H1 (cell line): ENCODE data around the gene BRICD5. TPM values are rescaled to one million over a fixed set of nuclear protein-coding genes. Genes with fewer than 3 reads are reported as not detected.

Experiments
- CTCF ChIA-PET: fragments of 300-600 bp; sonication (Branson Sonifier 250); formaldehyde crosslinking; loops from one replicate; lab custom pipeline; 2021; ENCODE audit not compliant: partially characterized antibody; lab: Charles Lee
- POLR2A ChIA-PET: fragments of 300-600 bp; sonication (Branson Sonifier 250); formaldehyde crosslinking; loops from one replicate; lab custom pipeline; 2021; ENCODE audit warnings: inconsistent platforms; ENCODE audit not compliant: partially characterized antibody; lab: Charles Lee
- DNase-seq, 2 experiments: peaks; one replicate each; pipeline versions ENCODE4 v3.0.0 to v3.0.0-alpha.2; 2010 to 2022; ENCODE audit warnings: low spot score in 2 of 2, low read depth in 1 of 2, mixed read lengths in 1 of 2
- FAIRE-seq: peaks from 2 replicates; lab custom pipeline; 2011; peaks lifted over from hg19 to GRCh38; lab: Jason Lieb, UNC
- H2AFZ ChIP-seq: 2 replicates; pipeline ENCODE4 v1.8.1; 2012; ENCODE audit warnings: low read length, inconsistent platforms
- H2AK5ac ChIP-seq: 2 replicates; pipeline ENCODE4 v1.6.1; 2013; ENCODE audit warnings: low read depth, low read length
- H2BK120ac ChIP-seq: replicated peaks from 2 replicates; pipeline ENCODE3; 2013; ENCODE audit warnings: low read depth, low read length, inconsistent platforms
- H2BK12ac ChIP-seq: 2 replicates; pipeline ENCODE4 v1.6.1; 2013; ENCODE audit warnings: low read depth, low read length
- H2BK15ac ChIP-seq: 2 replicates; pipeline ENCODE4 v1.6.1; 2013; ENCODE audit warnings: low read length
- H2BK20ac ChIP-seq: 2 replicates; pipeline ENCODE4 v1.6.1; 2013; ENCODE audit warnings: low read length
- H2BK5ac ChIP-seq: 2 replicates; pipeline ENCODE4 v1.6.1; 2013; ENCODE audit warnings: low read depth, low read length
- H3K14ac ChIP-seq: 2 replicates; pipeline ENCODE4 v1.6.1; 2013; ENCODE audit warnings: inconsistent platforms; ENCODE audit not compliant: insufficient read length
- H3K18ac ChIP-seq: 2 replicates; pipeline ENCODE4 v1.6.1; 2013; ENCODE audit warnings: low read length; ENCODE audit errors: extremely low read depth
- H3K23ac ChIP-seq: 2 replicates; pipeline ENCODE4 v1.6.1; 2013; ENCODE audit warnings: inconsistent platforms; ENCODE audit not compliant: insufficient read length
- H3K23me2 ChIP-seq: 2 replicates; pipeline ENCODE4 v1.6.1; 2013; ENCODE audit warnings: low read depth, low read length
- H3K27ac ChIP-seq: 2 replicates; pipeline ENCODE4 v1.6.1; 2011; ENCODE audit warnings: low read depth, low read length, inconsistent platforms
- H3K27me3 ChIP-seq, 4 experiments: replicated peaks in 1 of 4; 1 replicate in 1 of 4; 2 replicates in 3 of 4; pipeline versions ENCODE4 v1.6.1 to v1.8.1; 2011 to 2013; ENCODE audit warnings: low read length in 3 of 4, mild to moderate bottlenecking in 3 of 4, inconsistent platforms in 2 of 4, mixed read lengths in 2 of 4, moderate library complexity in 1 of 4; ENCODE audit not compliant: control insufficient read depth in 3 of 4, insufficient read depth in 3 of 4; ENCODE audit errors: extremely low read depth in 1 of 4
- H3K36me3 ChIP-seq, 4 experiments: 2 replicates each; pipeline versions ENCODE4 v1.6.1 to v1.8.1; 2011 to 2013; ENCODE audit warnings: mild to moderate bottlenecking in 4 of 4, low read length in 3 of 4, moderate library complexity in 2 of 4, control low read depth in 1 of 4, inconsistent platforms in 1 of 4; ENCODE audit not compliant: insufficient read depth in 4 of 4, control insufficient read depth in 2 of 4
- H3K4ac ChIP-seq: replicated peaks from 2 replicates; pipeline ENCODE3; 2013; ENCODE audit warnings: low read length, low read depth, mixed read lengths, inconsistent platforms; ENCODE audit not compliant: insufficient read length
- H3K4me1 ChIP-seq, 4 experiments: replicated peaks in 1 of 4; 1 replicate in 1 of 4; 2 replicates in 3 of 4; pipeline versions ENCODE4 v1.6.1 to v1.8.1; 2011 to 2013; ENCODE audit warnings: low read length in 3 of 4, inconsistent platforms in 2 of 4, mixed read lengths in 1 of 4; ENCODE audit not compliant: insufficient read depth in 4 of 4, control insufficient read depth in 3 of 4
- H3K4me2 ChIP-seq, 2 experiments: 2 replicates each; pipeline versions ENCODE4 v1.6.1 to v1.8.1; 2011 to 2013; ENCODE audit warnings: low read depth in 2 of 2, low read length in 2 of 2, control low read depth in 1 of 2, inconsistent platforms in 1 of 2, mild to moderate bottlenecking in 1 of 2; ENCODE audit not compliant: insufficient read depth in 1 of 2
- H3K4me3 ChIP-seq, 4 experiments: fragments of 200-600, 300-600 bp in 1 of 4; sonication (generic), shearing (Covaris generic), sonication (Bioruptor Twin) in 1 of 4; 2 replicates each; pipeline versions ENCODE4 v1.5.1 to v1.8.1; 2011 to 2016; ENCODE audit warnings: low read length in 4 of 4, low read depth in 3 of 4, control low read depth in 2 of 4, inconsistent platforms in 2 of 4, mild to moderate bottlenecking in 2 of 4, mixed read lengths in 1 of 4, moderate library complexity in 1 of 4; ENCODE audit not compliant: insufficient read depth in 2 of 4; ENCODE audit errors: extremely low read depth in 1 of 4
- H3K56ac ChIP-seq: replicated peaks from 2 replicates; pipeline ENCODE3; 2013; ENCODE audit warnings: low read depth, mild to moderate bottlenecking, mixed read lengths, low read length, inconsistent platforms; ENCODE audit not compliant: insufficient read length
- H3K79me1 ChIP-seq: 2 replicates; pipeline ENCODE4 v1.6.1; 2013; ENCODE audit warnings: low read depth, low read length, control low read depth
- H3K79me2 ChIP-seq, 2 experiments: 2 replicates each; pipeline versions ENCODE4 v1.6.1 to v1.8.1; 2012 to 2013; ENCODE audit warnings: low read length in 2 of 2, mild to moderate bottlenecking in 2 of 2, inconsistent platforms in 1 of 2; ENCODE audit not compliant: insufficient read depth in 2 of 2, control insufficient read depth in 1 of 2
- H3K9ac ChIP-seq, 4 experiments: replicated peaks in 1 of 4; 1 replicate in 1 of 4; 2 replicates in 3 of 4; pipeline versions ENCODE4 v1.6.1 to v1.8.1; 2011 to 2013; ENCODE audit warnings: low read depth in 3 of 4, low read length in 3 of 4, control low read depth in 2 of 4, mild to moderate bottlenecking in 2 of 4, moderate library complexity in 2 of 4, inconsistent platforms in 1 of 4; ENCODE audit errors: extremely low read depth in 1 of 4
- H3K9me3 ChIP-seq, 2 experiments: 2 replicates each; pipeline versions ENCODE4 v1.6.1 to v1.8.1; 2012 to 2013; ENCODE audit warnings: mild to moderate bottlenecking in 2 of 2, moderate library complexity in 2 of 2, control low read depth in 1 of 2, inconsistent platforms in 1 of 2, low read depth in 1 of 2, low read length in 1 of 2, mixed read lengths in 1 of 2; ENCODE audit not compliant: insufficient read depth in 2 of 2
- H4K20me1 ChIP-seq, 2 experiments: replicated peaks in 1 of 2; 2 replicates each; pipeline versions ENCODE3 to v1.8.1; 2011 to 2013; ENCODE audit warnings: inconsistent platforms in 2 of 2, low read length in 2 of 2, mild to moderate bottlenecking in 1 of 2; ENCODE audit not compliant: insufficient read depth in 2 of 2, control insufficient read depth in 1 of 2
- H4K5ac ChIP-seq: 2 replicates; pipeline ENCODE4 v1.6.1; 2013; ENCODE audit warnings: low read length, low read depth, mixed read lengths, inconsistent platforms; ENCODE audit not compliant: insufficient read length
- H4K8ac ChIP-seq: 2 replicates; pipeline ENCODE4 v1.8.0; 2013; ENCODE audit warnings: mild to moderate bottlenecking, moderate library complexity, low read length, inconsistent platforms; ENCODE audit not compliant: insufficient read depth; ENCODE audit errors: extremely low read depth
- H4K91ac ChIP-seq: replicated peaks from 2 replicates; pipeline ENCODE3; 2013; ENCODE audit warnings: low read length, mixed read lengths, inconsistent platforms; ENCODE audit not compliant: insufficient read length
- HDAC6 ChIP-seq: IDR thresholded peaks from one replicate; pipeline ENCODE4 v1.7.1; 2012; ENCODE audit warnings: low read depth, mild to moderate bottlenecking, inconsistent platforms, low read length, moderate library complexity
- NRF1 ChIP-seq: IDR thresholded peaks from 2 replicates; pipeline ENCODE4 v1.6.1; 2011; ENCODE audit warnings: mild to moderate bottlenecking, low read depth, low read length, improper control_type of control experiment
- PHF8 ChIP-seq: fragments of 200-600 bp; sonication (generic); conservative IDR thresholded peaks from 2 replicates; pipeline ENCODE4 v1.7.1; 2012; ENCODE audit warnings: low read depth, mild to moderate bottlenecking, inconsistent platforms, low read length, moderate library complexity
- SUZ12 ChIP-seq: fragments of 200-600 bp; sonication (generic); IDR thresholded peaks from 2 replicates; pipeline ENCODE4 v1.6.1; 2012; ENCODE audit warnings: mild to moderate bottlenecking, inconsistent platforms, low read length, moderate library complexity, mixed read lengths
- WGBS, 2 experiments: shearing (Covaris generic) in 1 of 2; methylation state at CpG; one replicate each; pipeline versions ENCODE4 v1.1.6 to v1.1.7; 2013 to 2015; ENCODE audit warnings: low lambda C conversion rate in 2 of 2, mixed read lengths in 2 of 2, inconsistent platforms in 1 of 2, low coverage in 1 of 2, missing lambda C conversion rate in 1 of 2; ENCODE audit not compliant: insufficient replicate concordance in 2 of 2, insufficient coverage in 1 of 2, insufficient read length in 1 of 2; ENCODE audit errors: extremely low coverage in 1 of 2, missing lambda C conversion rate in 1 of 2; 5-methylcytosine and 5-hydroxymethylcytosine counted together
- polyA plus RNA-seq, 7 experiments: library from polyadenylated mRNA; depleted of rRNA in 3 of 7; stranded (reverse) in 5 of 7; unstranded in 2 of 7; fragments of >200 nt in 5 of 7; fragments of 200-250 nt in 2 of 7; gene quantifications; 1 replicate in 5 of 7; 2 replicates in 1 of 7; 4 replicates in 1 of 7; pipeline versions ENCODE4 v1.2.1 to v1.2.3, GENCODE V29; 2011 to 2013; ENCODE audit warnings: missing spikeins in 2 of 7, mixed read lengths in 2 of 7
- total RNA-seq: library from RNA; stranded (reverse); fragmentation: NEBNext Ultra II Directional; extraction: Animal tissue kit (Norgen Biotek cat#: 25700); gene quantifications from 2 replicates; pipeline ENCODE4 v1.2.1, GENCODE V29; 2021

The BRICD5 gene
- total and polyA plus RNA-seq, 2 of the 8 experiments (the other 6 are each of a cell fraction or from before 2014, with no cell fraction given), result 8.5 to 14.2 TPM

DNA sequence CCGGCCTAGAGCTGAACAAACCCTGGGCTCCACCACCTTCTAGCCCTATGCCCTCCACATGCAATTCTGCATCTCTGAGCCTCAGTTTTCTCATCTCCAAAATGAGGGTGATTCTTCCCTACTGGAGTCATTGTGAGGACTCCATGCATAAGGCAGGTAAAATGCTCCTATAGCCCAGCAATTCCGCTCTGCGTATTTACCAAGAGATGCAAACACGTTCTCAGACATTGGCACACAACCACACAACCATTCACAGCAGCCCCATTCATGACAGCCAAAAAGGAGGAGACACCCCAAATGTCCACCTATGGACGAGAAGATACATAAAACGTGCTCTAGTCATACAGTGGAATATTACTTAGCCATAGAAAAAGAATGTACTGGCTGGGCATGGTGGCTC, 10.3 kb downstream of the BRICD5 start:
- no peak overlapping the region for H3K14ac ChIP-seq
- WGBS, 2 experiments, result 85% methylated on average over 6 of the region's 6 CpGs; no CpG with 5 or more reads in 1 of the 2 experiments
- H3K27ac ChIP-seq, result no peak overlapping the region
- no peak overlapping the region for H3K18ac ChIP-seq
- POLR2A ChIA-PET, result interaction anchor here (0.7 to 6.9 kb wide), 10 partner anchors 9 to 309 kb away, joined by 3 to 63 read pairs (median 4); partner anchors contain the start of genes BRICD5, ECI1 and TRAF7
- no peak overlapping the region for H4K8ac ChIP-seq
- H3K9ac ChIP-seq, result no peak overlapping the region
- H3K79me1 ChIP-seq, result no peaks in the 10 kb centered on the region
- no peak overlapping the region for H2BK5ac ChIP-seq
- H4K91ac ChIP-seq, result no peak overlapping the region
- H2BK12ac ChIP-seq, result no peak overlapping the region
- H4K20me1 ChIP-seq, result peaks cover 0 to 3% of the 10 kb centered on the region in 2 experiments
- no peaks in the 10 kb centered on the region for H3K36me3 ChIP-seq
- H3K27me3 ChIP-seq, result peaks cover 4 to 34% (median 23%) of the 10 kb centered on the region in 4 experiments
- no peak overlapping the region for H2AK5ac ChIP-seq
- no peaks in the 10 kb centered on the region for H3K9me3 ChIP-seq
- H2BK120ac ChIP-seq, result no peak overlapping the region
- peaks cover 12% of the 10 kb centered on the region; the same call in 1 of the 2 replicates for H3K23me2 ChIP-seq
- no peak overlapping the region for H4K5ac ChIP-seq
- no peak for DNase-seq
- no peak for FAIRE-seq
- no peak for TF ChIP-seq SUZ12
- no peak for TF ChIP-seq NRF1
- TF ChIP-seq PHF8, result no peak
- TF ChIP-seq HDAC6, result no peak
- H3K4me3 ChIP-seq, result no peak overlapping the region
- H3K4me2 ChIP-seq, result no peak overlapping the region
- no peak overlapping the region for H3K56ac ChIP-seq
- H3K23ac ChIP-seq, result no peak overlapping the region
- no peaks in the 10 kb centered on the region for H3K79me2 ChIP-seq
- no peak overlapping the region for H2BK20ac ChIP-seq
- no peak overlapping the region for H3K4ac ChIP-seq
- H3K4me1 ChIP-seq, result peaks cover 0 to 9% (median 5%) of the 10 kb centered on the region in 4 experiments; a peak in 5 of 7 replicates
- no peak overlapping the region for H2BK15ac ChIP-seq
- CTCF ChIA-PET, result interaction anchor here (1.4 to 2.0 kb wide), 3 partner anchors 8 to 51 kb away, joined by 5 to 7 read pairs (median 6); partner anchors contain the start of gene ECI1
- H2AFZ ChIP-seq, result no peak overlapping the region
